HG03571 (cell line): ENCODE data around the gene MAST4.

Experiments
- ATAC-seq: cut with Tn5 transposase; IDR thresholded peaks from one replicate; pipeline ENCODE4 v1.9.1; 2021; ENCODE audit not compliant: unreplicated experiment

The MAST4 gene

GRCh38 chr5:67144183-67144639, 548.0 kb downstream of the MAST4 start:
- no peak for ATAC-seq

GRCh38 chr5:67146574-67146973, 550.4 kb downstream of the MAST4 start:
- no peak for ATAC-seq

DNA sequence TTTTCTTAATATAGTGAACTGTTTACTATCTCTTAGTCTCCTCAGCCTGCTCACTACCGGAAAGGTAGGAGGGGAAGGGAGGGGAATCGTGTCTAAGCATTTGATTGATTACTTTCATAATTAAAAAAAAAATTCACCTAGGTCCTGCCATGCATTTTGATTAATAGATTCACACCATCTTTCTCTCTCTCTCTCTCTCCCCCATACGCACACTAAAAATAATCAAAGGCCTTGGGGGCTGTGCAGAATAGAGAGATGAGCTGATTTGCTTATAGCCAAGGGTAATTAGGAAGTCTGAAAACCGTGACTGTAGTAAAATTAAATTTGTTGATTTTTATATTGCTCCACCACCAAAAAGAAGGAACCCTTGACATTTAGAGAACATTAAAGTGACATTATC, 550.8 kb downstream of the MAST4 start:
- ATAC-seq, result no peak

DNA sequence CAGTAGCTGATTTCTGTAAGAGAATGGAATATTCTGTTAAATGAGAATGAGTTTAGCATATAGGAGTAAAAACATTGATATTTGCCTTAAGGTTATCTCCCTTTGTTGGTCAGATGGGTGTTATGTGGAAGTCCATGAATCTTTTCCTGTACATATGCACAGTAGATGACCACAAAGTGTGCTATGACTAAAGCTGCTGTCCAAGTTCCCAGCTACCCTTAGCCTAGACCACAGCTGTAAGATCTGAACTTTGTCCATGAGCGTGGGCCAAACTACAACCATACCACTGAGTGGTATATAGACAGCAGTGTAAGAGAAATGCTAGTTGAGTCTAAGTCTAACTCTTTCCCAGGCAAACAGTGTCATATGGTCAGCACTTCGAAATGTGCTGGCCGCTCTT, 551.6 kb downstream of the MAST4 start:
- ATAC-seq, result no peak

- ATAC-seq, result no peak
Measured at GRCh38 chr5:67149057-67149950, 553.1 kb downstream of the MAST4 start.

DNA sequence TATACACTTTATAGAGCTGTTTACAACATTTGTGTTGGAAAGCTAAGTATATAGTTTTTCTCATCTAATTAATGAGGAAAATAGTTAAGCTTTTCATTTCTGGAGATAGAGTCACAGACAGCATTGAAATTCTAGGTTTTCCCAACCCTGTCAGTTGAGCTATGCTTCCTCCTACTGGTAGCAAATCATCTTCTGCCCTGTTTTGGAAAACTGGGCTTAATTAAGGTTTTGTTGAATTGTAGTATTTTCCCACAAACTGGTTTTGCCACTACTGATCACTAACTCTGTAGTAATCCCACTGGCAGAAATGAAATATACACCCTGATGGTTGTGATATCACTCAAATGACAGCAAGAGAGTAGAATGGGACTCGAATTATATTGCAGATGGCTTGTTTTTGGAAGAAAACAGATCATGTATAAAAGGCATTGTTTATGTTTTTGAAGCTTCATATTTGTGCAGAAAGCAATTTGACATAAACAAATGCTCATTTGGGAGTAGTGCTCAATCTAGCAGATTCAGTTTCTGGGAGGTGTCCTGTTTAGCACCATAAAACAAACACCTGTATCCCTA, 553.8 kb downstream of the MAST4 start:
- no peak for ATAC-seq

DNA sequence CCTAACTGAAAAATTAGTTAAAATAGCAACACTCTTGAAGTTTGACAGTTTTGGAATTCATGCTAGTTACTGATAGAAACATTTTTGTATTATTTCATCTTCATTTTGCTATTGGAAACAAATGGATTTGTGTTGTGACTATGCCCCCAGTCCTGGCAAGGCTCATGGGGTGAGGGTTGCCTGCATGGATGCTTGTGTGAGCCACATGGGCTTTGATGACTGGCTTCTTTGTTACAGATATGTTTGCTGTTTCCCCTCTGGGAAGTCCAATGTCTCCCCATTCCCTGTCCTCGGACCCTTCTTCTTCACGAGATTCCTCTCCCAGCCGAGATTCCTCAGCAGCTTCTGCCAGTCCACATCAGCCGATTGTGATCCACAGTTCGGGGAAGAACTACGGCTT, 556.2 kb downstream of the MAST4 start:
- ATAC-seq, result no peak

DNA sequence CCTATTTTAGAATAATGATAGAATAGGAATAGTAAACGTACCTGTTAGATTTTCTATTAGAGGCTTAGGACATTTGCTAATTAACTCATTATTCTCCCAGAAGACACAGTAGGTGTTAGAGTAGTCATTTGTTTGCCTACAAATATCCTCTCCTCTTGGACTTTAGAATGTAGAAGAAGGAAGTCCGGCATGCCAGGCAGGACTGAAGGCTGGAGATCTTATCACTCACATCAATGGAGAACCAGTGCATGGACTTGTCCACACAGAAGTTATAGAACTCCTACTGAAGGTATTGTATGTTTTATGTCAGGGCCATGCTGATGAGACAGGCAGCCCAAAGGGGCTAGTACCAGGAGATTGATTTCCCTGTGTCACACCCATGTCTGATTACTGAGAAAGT, 557.1 kb downstream of the MAST4 start:
- ATAC-seq, result no peak

DNA sequence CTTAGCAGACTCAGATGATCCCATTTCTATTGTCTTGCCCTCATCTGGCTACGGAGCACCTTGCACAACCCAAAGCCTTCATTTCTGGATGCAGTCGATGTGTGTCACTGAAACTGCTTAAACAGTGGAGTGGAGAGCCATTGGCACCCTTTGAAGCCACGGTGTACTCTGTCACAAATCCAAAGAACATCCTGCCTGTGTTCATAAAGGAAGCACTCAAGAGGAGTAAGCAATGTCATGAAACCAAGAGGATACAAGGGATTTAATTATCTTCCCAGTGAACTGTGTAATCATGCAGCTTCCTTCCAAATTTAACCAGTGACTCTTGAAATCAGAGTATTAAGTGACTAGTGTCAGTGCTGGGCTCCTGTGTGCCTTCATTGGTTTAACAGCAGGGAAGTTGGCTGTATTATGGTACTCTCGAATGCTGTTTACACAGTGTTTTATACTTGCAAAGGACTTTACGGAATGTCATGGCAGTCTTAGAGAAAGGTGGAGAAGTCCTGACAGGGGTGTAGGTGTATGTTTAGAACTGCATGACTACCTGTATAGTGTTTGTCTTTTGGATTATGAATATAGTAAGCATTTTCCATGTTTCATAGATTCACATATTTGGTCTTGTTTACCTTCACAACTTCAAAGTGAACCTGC, 558.5 kb downstream of the MAST4 start:
- ATAC-seq, result no peak

- ATAC-seq, result peak; percentile 61
Measured at GRCh38 chr5:67156976-67157583, 560.9 kb downstream of the MAST4 start.

DNA sequence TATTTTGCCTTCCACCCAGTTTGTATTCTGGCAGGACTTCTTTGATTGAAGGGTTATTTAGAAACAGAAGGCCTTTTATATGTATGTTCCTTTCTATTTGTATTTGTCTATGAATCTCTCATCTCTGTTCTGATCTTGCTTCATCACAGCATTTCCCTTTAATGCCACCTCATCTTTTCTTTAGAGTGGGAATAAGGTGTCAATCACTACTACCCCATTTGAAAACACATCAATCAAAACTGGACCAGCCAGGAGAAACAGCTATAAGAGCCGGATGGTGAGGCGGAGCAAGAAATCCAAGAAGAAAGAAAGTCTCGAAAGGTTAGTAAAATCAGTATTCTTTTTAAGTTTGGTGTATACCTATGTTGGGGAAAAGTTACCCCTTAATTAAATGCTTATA, 564.1 kb downstream of the MAST4 start:
- no peak for ATAC-seq

DNA sequence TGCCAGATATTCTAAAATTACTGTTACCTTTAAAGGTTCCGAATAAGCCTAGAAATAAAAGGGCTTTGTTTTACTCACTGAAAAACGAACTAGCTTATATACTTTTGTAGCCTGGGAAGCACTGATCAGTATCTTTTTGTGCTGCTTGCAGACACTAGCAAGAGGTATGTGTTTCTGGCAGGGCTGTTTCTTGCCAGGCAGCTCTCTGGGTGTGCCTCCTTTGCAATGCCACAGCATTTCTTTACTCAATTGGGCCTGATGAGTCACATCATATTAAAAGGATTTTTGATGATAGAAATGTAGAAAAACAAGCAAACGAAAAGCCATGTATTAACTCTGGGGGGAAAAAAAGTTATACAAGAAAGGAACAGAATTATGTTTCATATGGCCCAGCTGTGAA, 564.8 kb downstream of the MAST4 start:
- no peak for ATAC-seq

GRCh38 chr5:67161767-67162166, 565.6 kb downstream of the MAST4 start:
- ATAC-seq, result no peak

DNA sequence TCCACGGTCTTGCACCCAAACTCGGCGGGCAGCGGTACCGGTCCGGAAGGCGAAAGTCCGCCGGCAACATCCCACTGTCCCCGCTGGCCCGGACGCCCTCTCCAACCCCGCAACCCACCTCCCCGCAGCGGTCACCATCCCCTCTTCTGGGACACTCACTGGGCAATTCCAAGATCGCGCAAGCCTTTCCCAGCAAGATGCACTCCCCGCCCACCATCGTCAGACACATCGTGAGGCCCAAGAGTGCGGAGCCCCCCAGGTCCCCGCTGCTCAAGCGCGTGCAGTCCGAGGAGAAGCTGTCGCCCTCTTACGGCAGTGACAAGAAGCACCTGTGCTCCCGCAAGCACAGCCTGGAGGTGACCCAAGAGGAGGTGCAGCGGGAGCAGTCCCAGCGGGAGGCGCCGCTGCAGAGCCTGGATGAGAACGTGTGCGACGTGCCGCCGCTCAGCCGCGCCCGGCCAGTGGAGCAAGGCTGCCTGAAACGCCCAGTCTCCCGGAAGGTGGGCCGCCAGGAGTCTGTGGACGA, 567.1 kb downstream of the MAST4 start:
- ATAC-seq, result no peak

GRCh38 chr5:67163863-67164595, 567.8 kb downstream of the MAST4 start:
- no peak for ATAC-seq

- ATAC-seq, result no peak
Measured at GRCh38 chr5:67164856-67165525, 568.8 kb downstream of the MAST4 start.

- peak; percentile 93 for ATAC-seq
Measured at GRCh38 chr5:67165526-67166459, 569.6 kb downstream of the MAST4 start.

GRCh38 chr5:67166460-67167285, 570.5 kb downstream of the MAST4 start:
- ATAC-seq, result peak; percentile 31
